Gastrocnemius medialis (tissue), 4 donors: ENCODE measurements around the gene OR2M4. TPM values are rescaled to one million over a fixed set of nuclear protein-coding genes. Genes with fewer than 3 reads are reported as not detected.
"Not testable (repeated sequence)": the region's sequence is repeated elsewhere in the genome, so short reads cannot be mapped to it uniquely, and the experiment has no call there.

Experiments used
- ATAC-seq, 2 donors: fragments of 150-250 bp; one replicate each; pipeline ENCODE4 v1.9.1; 2016
- DNase-seq, 2 donors: peaks; one replicate each; pipeline ENCODE4 v3.0.0-alpha.2; 2019
- H3K27ac ChIP-seq, 4 donors: fragments of 200-600 bp; sonication (generic); 1 replicate in 1 of 4; 2 replicates in 3 of 4; pipeline ENCODE4 v1.5.1; 2016 to 2018; ENCODE audit warnings: mild to moderate bottlenecking in 2 of 4, moderate library complexity in 1 of 4
- H3K27me3 ChIP-seq, 3 donors: fragments of 200-600 bp; sonication (generic) in 2 of 3; 1 replicate in 1 of 3; 2 replicates in 2 of 3; pipeline versions ENCODE4 v1.5.1 to v1.6.0; 2016 to 2019; ENCODE audit warnings: mild to moderate bottlenecking in 1 of 3, moderate library complexity in 1 of 3
- H3K36me3 ChIP-seq, 2 donors: fragments of 200-600 bp; sonication (generic) in 1 of 2; one replicate each; pipeline ENCODE4 v1.5.1; 2017 to 2018
- H3K4me1 ChIP-seq, 2 donors: fragments of 200-600 bp; sonication (generic) in 1 of 2; one replicate each; pipeline ENCODE4 v1.5.1; 2016 to 2017; ENCODE audit warnings: mild to moderate bottlenecking in 2 of 2
- H3K4me3 ChIP-seq, 4 donors: fragments of 200-600 bp; sonication (generic) in 3 of 4; 1 replicate in 1 of 4; 2 replicates in 3 of 4; pipeline ENCODE4 v1.5.1; 2016 to 2019; ENCODE audit warnings: mild to moderate bottlenecking in 2 of 4
- H3K9me3 ChIP-seq, 3 donors: fragments of 200-600 bp; sonication (generic) in 2 of 3; 1 replicate in 1 of 3; 2 replicates in 2 of 3; pipeline ENCODE4 v1.5.1; 2016 to 2019
- CTCF ChIP-seq, 5 experiments: fragments of 450-650 bp in 3 of 5; fragments of 200-600 bp in 2 of 5; sonication (generic) in 2 of 5; IDR thresholded peaks in 4 of 5; conservative IDR thresholded peaks in 1 of 5; 1 replicate in 4 of 5; 2 replicates in 1 of 5; pipeline ENCODE4 v1.5.1; 2016 to 2019; ENCODE audit warnings: antibody characterized with exemption in 5 of 5, mild to moderate bottlenecking in 3 of 5, moderate library complexity in 3 of 5
- POLR2A ChIP-seq, 2 donors: fragments of 450-650 bp; IDR thresholded peaks; one replicate each; pipeline ENCODE4 v1.6.1; 2017; ENCODE audit warnings: antibody characterized with exemption in 2 of 2, mild to moderate bottlenecking in 2 of 2, moderate library complexity in 2 of 2
- in situ Hi-C, 4 donors: fragments of 200-750 bp; cut with MboI; loops; one replicate each; pipeline versions ENCODE4 v1.15.0 to v1.8.0; 2017; ENCODE audit warnings: low sequenced_read_pairs in 4 of 4
- intact Hi-C: fragments of 100-400 bp; cut with DNase I; formaldehyde crosslinking; loops from one replicate; pipeline ENCODE4 v1.15.1; 2023; ENCODE audit warnings: low total_unique reads
- total RNA-seq, 4 donors: library from RNA; depleted of rRNA; stranded (reverse); fragments of >200 nt; gene quantifications; one replicate each; pipeline versions ENCODE4 v1.1.0 to v1.2.3, GENCODE V29; 2016

Gene OR2M4
- total RNA-seq, 4 donors from 2014 or later: not detected

- intact Hi-C loops (no loop called here), in situ Hi-C loops (no loop called here)
- no peaks in the 10 kb centered on the region for H3K27me3 ChIP-seq
- TF ChIP-seq POLR2A (IDR thresholded peaks at IDR 0.05) (no peak), CTCF (IDR thresholded peaks at IDR 0.05 in 4 of 5, conservative IDR thresholded peaks at IDR 0.05 in 1 of 5) (no peak)
- ATAC-seq: no peak
- H3K9me3 ChIP-seq: no peaks in the 10 kb centered on the region
- no peak for DNase-seq
- H3K4me3 ChIP-seq: no peak overlapping the region
- H3K4me1 ChIP-seq: no peaks in the 10 kb centered on the region
- H3K27ac ChIP-seq: no peak overlapping the region
- no peaks in the 10 kb centered on the region for H3K36me3 ChIP-seq
Measured at GRCh38 chr1:248243204-248243603, 12.0 kb downstream of the OR2M4 start.

- H3K4me3 ChIP-seq, DNase-seq, H3K4me1 ChIP-seq, H3K36me3 ChIP-seq, H3K9me3 ChIP-seq, in situ Hi-C loops, H3K27ac ChIP-seq, intact Hi-C loops, ATAC-seq, H3K27me3 ChIP-seq: not testable (repeated sequence)
Measured at GRCh38 chr1:248259309-248259708, 28.1 kb downstream of the OR2M4 start.

DNA sequence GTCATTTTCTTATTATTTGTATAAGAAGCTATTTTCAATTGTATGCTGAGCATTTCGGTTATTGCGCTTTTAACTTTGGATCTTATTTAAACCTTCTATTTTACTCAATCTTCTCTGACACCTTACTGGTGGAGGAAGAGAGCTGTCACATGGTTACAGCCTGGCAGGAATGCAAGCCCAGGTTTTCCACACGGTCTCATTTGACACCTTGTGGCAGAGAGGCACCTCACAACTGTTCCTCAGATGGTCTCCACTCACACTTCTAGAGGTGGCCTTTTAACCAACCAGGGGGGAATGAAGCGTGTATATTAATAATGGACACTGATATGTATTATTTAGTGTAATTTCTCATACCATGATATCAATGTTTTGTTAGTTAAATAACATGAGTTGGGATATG is 37.0 kb downstream of the OR2M4 start:
- no peak for ATAC-seq
- in situ Hi-C loops: no loop called here

GRCh38 chr1:248273225-248273624 is 42.0 kb downstream of the OR2M4 start:
- H3K4me3 ChIP-seq, DNase-seq, H3K4me1 ChIP-seq, in situ Hi-C loops, H3K27ac ChIP-seq, H3K9me3 ChIP-seq, ATAC-seq, H3K27me3 ChIP-seq, H3K36me3 ChIP-seq, intact Hi-C loops: not testable (repeated sequence)

More for the DNA sequence above, 37.0 kb downstream of the OR2M4 start:
- DNase-seq: no peak
- Histone ChIP-seq H3K4me1 (no peaks in the 10 kb centered on the region), H3K27me3 (no peaks in the 10 kb centered on the region), H3K36me3 (no peaks in the 10 kb centered on the region), H3K9me3 (no peaks in the 10 kb centered on the region), H3K27ac (no peak overlapping the region), H3K4me3 (no peak overlapping the region)
- no peak for TF ChIP-seq CTCF (IDR thresholded peaks at IDR 0.05 in 4 of 5, conservative IDR thresholded peaks at IDR 0.05 in 1 of 5)
- no peak for TF ChIP-seq POLR2A (IDR thresholded peaks at IDR 0.05)
- intact Hi-C loops: no loop called here

DNA sequence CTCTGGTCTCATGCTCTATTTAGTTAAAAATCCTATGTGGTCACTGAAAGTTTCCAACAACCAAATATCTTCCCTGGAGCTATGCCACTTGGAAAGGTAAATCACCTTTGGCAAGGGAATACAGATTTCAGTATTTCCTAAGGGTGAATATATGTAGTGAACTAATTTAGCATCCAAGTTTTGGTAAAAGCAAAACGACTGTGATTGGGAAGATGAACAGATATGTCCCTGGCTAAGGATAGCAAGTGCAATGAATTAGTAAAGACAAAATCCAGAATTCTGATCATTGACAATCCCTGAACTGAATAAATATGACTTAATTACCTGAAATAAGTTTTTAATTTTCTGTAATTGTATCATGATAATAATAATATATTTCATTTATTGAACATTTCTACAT is 46.7 kb downstream of the OR2M4 start, which contains the start of gene OR2T33:
Gene OR2T33 (minus strand): TSS at position 101 of the 400 bp plus-strand sequence. CDS start 4,162 bp downstream, outside the sequence.
- in situ Hi-C loops: no loop called here
- no peaks in the 10 kb centered on the region for H3K4me1 ChIP-seq

More for the DNA sequence above, 46.7 kb downstream of the OR2M4 start, which contains the start of gene OR2T33:
- no peak within 1 kb of the TSS for H3K27ac ChIP-seq
- no peak for ATAC-seq
- TF ChIP-seq CTCF (IDR thresholded peaks at IDR 0.05 in 4 of 5, conservative IDR thresholded peaks at IDR 0.05 in 1 of 5) (no peak), POLR2A (IDR thresholded peaks at IDR 0.05) (no peak)
- H3K9me3 ChIP-seq: no peaks in the 10 kb centered on the region
- H3K27me3 ChIP-seq: no peaks in the 10 kb centered on the region
- intact Hi-C loops: no loop called here
- no peak for DNase-seq
- no peak within 1 kb of the TSS for H3K4me3 ChIP-seq
- H3K36me3 ChIP-seq: no peaks in the 10 kb centered on the region
